K562 (cell line): ENCODE results near the gene HCST. TPM values are rescaled to one million over a fixed set of nuclear protein-coding genes. Genes with fewer than 3 reads are reported as not detected.

Experiments used
- BCOR ChIP-seq: fragments of 450-650 bp; IDR thresholded peaks from 2 replicates; pipeline ENCODE4 v1.6.1; 2016
- BDP1 ChIP-seq: IDR thresholded peaks from 3 replicates; pipeline ENCODE4 v1.6.1; 2011; ENCODE audit not compliant: insufficient read length, insufficient read depth
- FUS ChIP-seq: fragments of 200-400 bp; formaldehyde crosslinking; optimal IDR thresholded peaks from 2 replicates; pipeline ENCODE3; 2017; ENCODE audit warnings: low read depth, low read length
- KDM5B ChIP-seq: fragments of 200-600 bp; sonication (generic); IDR thresholded peaks from 2 replicates; pipeline ENCODE4 v1.6.1; 2012; ENCODE audit warnings: low read depth, mild to moderate bottlenecking, moderate library complexity, low read length, control low read depth, inconsistent platforms; ENCODE audit not compliant: insufficient replicate concordance
- LARP7 ChIP-seq: fragments of 450-650 bp; IDR thresholded peaks from 2 replicates; pipeline ENCODE4 v1.6.1; 2016
- MCM2 ChIP-seq: fragments of 450-650 bp; IDR thresholded peaks from 2 replicates; pipeline ENCODE4 v1.6.1; 2017; ENCODE audit warnings: low read depth, mild to moderate bottlenecking
- MTA3 ChIP-seq: fragments of 450-650 bp; formaldehyde crosslinking; IDR thresholded peaks from 2 replicates; pipeline ENCODE4 v1.6.1; 2017; ENCODE audit warnings: mild to moderate bottlenecking, borderline replicate concordance
- NR2C1 ChIP-seq, 2 experiments: fragments of 450-650 bp; IDR thresholded peaks; 2 replicates each; pipeline ENCODE4 v1.6.1; 2017; ENCODE audit warnings: mild to moderate bottlenecking in 2 of 2, antibody characterized with exemption in 1 of 2, inconsistent platforms in 1 of 2, missing compliant biosample characterization in 1 of 2, missing genetic modification characterization in 1 of 2
- RCOR1 ChIP-seq, 2 experiments: IDR thresholded peaks; 2 replicates each; pipeline ENCODE4 v1.6.1; 2012; ENCODE audit warnings: low read depth in 2 of 2, low read length in 2 of 2, borderline replicate concordance in 1 of 2, improper control_type of control experiment in 1 of 2
- SAP30 ChIP-seq: fragments of 200-600 bp; sonication (generic); IDR thresholded peaks from 2 replicates; pipeline ENCODE4 v1.6.1; 2012; ENCODE audit warnings: borderline replicate concordance, low read depth, mild to moderate bottlenecking, moderate library complexity, low read length, control low read depth, inconsistent platforms; ENCODE audit not compliant: insufficient read depth, poor library complexity, severe bottlenecking
- SIRT6 ChIP-seq: IDR thresholded peaks from one replicate; pipeline ENCODE4 v1.6.1; 2012; ENCODE audit warnings: low read depth, mild to moderate bottlenecking, control low read depth, inconsistent platforms, low read length, moderate library complexity
- SPI1 ChIP-seq: IDR thresholded peaks from 2 replicates; pipeline ENCODE4 v1.6.1; 2011; ENCODE audit warnings: low read depth, low read length, control low read depth, borderline replicate concordance
- polyA plus RNA-seq, 8 experiments: library from polyadenylated mRNA; depleted of rRNA in 4 of 8; stranded (reverse) in 5 of 8; unstranded in 3 of 8; fragments of >200 nt; fragmentation: Nextera tagmentation in 2 of 8; fragmentation: Illumina TruSeq in 1 of 8; extraction: Ambion mirVana in 2 of 8; extraction: Trizol in 1 of 8; gene quantifications; 2 replicates each; pipeline versions ENCODE4 v1.2.1 to v1.2.3, GENCODE V29; 2011 to 2014; ENCODE audit warnings: inconsistent platforms in 1 of 8, missing spikeins in 1 of 8
- total RNA-seq, 7 experiments: library from RNA; depleted of rRNA in 6 of 7; stranded (reverse); fragments of >200 nt in 6 of 7; fragmentation: Illumina TruSeq in 2 of 7; extraction: Trizol in 2 of 7; gene quantifications; 2 replicates each; pipeline versions ENCODE4 v1.2.1 to v1.2.3, GENCODE V29; 2011 to 2021; ENCODE audit warnings: low replicate concordance in 1 of 7
- TF ChIP-seq, protein P1 (sequence below): fragments of 450-650 bp; IDR thresholded peaks from 2 replicates; pipeline ENCODE4 v1.6.1; 2016; ENCODE audit warnings: mild to moderate bottlenecking, moderate library complexity
- TF ChIP-seq, protein P2 (sequence below): fragments of 250-450 bp; sonication (Bioruptor Pico); IDR thresholded peaks from 2 replicates; pipeline ENCODE4 v1.8.0; 2021; ENCODE audit warnings: moderate library complexity, mild to moderate bottlenecking, inconsistent platforms

The HCST gene
- total and polyA plus RNA-seq, 9 of the 15 experiments (the other 6 are each of a cell fraction or from before 2014, with no cell fraction given), result 0.29 to 1.9 (median 0.95) TPM; not detected in 2

GRCh38 chr19:35899547-35900214, 2.6 kb upstream of the HCST start (continued):
- TF ChIP-seq, protein P1, sequence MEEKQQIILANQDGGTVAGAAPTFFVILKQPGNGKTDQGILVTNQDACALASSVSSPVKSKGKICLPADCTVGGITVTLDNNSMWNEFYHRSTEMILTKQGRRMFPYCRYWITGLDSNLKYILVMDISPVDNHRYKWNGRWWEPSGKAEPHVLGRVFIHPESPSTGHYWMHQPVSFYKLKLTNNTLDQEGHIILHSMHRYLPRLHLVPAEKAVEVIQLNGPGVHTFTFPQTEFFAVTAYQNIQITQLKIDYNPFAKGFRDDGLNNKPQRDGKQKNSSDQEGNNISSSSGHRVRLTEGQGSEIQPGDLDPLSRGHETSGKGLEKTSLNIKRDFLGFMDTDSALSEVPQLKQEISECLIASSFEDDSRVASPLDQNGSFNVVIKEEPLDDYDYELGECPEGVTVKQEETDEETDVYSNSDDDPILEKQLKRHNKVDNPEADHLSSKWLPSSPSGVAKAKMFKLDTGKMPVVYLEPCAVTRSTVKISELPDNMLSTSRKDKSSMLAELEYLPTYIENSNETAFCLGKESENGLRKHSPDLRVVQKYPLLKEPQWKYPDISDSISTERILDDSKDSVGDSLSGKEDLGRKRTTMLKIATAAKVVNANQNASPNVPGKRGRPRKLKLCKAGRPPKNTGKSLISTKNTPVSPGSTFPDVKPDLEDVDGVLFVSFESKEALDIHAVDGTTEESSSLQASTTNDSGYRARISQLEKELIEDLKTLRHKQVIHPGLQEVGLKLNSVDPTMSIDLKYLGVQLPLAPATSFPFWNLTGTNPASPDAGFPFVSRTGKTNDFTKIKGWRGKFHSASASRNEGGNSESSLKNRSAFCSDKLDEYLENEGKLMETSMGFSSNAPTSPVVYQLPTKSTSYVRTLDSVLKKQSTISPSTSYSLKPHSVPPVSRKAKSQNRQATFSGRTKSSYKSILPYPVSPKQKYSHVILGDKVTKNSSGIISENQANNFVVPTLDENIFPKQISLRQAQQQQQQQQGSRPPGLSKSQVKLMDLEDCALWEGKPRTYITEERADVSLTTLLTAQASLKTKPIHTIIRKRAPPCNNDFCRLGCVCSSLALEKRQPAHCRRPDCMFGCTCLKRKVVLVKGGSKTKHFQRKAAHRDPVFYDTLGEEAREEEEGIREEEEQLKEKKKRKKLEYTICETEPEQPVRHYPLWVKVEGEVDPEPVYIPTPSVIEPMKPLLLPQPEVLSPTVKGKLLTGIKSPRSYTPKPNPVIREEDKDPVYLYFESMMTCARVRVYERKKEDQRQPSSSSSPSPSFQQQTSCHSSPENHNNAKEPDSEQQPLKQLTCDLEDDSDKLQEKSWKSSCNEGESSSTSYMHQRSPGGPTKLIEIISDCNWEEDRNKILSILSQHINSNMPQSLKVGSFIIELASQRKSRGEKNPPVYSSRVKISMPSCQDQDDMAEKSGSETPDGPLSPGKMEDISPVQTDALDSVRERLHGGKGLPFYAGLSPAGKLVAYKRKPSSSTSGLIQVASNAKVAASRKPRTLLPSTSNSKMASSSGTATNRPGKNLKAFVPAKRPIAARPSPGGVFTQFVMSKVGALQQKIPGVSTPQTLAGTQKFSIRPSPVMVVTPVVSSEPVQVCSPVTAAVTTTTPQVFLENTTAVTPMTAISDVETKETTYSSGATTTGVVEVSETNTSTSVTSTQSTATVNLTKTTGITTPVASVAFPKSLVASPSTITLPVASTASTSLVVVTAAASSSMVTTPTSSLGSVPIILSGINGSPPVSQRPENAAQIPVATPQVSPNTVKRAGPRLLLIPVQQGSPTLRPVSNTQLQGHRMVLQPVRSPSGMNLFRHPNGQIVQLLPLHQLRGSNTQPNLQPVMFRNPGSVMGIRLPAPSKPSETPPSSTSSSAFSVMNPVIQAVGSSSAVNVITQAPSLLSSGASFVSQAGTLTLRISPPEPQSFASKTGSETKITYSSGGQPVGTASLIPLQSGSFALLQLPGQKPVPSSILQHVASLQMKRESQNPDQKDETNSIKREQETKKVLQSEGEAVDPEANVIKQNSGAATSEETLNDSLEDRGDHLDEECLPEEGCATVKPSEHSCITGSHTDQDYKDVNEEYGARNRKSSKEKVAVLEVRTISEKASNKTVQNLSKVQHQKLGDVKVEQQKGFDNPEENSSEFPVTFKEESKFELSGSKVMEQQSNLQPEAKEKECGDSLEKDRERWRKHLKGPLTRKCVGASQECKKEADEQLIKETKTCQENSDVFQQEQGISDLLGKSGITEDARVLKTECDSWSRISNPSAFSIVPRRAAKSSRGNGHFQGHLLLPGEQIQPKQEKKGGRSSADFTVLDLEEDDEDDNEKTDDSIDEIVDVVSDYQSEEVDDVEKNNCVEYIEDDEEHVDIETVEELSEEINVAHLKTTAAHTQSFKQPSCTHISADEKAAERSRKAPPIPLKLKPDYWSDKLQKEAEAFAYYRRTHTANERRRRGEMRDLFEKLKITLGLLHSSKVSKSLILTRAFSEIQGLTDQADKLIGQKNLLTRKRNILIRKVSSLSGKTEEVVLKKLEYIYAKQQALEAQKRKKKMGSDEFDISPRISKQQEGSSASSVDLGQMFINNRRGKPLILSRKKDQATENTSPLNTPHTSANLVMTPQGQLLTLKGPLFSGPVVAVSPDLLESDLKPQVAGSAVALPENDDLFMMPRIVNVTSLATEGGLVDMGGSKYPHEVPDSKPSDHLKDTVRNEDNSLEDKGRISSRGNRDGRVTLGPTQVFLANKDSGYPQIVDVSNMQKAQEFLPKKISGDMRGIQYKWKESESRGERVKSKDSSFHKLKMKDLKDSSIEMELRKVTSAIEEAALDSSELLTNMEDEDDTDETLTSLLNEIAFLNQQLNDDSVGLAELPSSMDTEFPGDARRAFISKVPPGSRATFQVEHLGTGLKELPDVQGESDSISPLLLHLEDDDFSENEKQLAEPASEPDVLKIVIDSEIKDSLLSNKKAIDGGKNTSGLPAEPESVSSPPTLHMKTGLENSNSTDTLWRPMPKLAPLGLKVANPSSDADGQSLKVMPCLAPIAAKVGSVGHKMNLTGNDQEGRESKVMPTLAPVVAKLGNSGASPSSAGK, result no peak
- TF ChIP-seq MCM2, result no peak
- no peak for TF ChIP-seq LARP7
- no peak for TF ChIP-seq FUS
- no peak for TF ChIP-seq SPI1
- peak; percentile 21 for TF ChIP-seq KDM5B
- TF ChIP-seq RCOR1 (IDR thresholded peaks at IDR 0.05; ENCODE audit: borderline replicate concordance in 1 of 2, low read depth in 2 of 2, low read length in 2 of 2), result peak in 1 of 2 experiments; percentile 34; a peak in 1 of 4 replicates
- peak; percentile 50 for TF ChIP-seq SAP30
- no peak for TF ChIP-seq NR2C1 (IDR thresholded peaks at IDR 0.05)
- no peak for TF ChIP-seq NR2C1 (tag; IDR thresholded peaks at IDR 0.05)
- TF ChIP-seq MTA3, result peak; percentile 35; the same call in 1 of the 2 replicates
- TF ChIP-seq BCOR, result peak; percentile 48; the same call in 1 of the 2 replicates
- TF ChIP-seq, protein P2, sequence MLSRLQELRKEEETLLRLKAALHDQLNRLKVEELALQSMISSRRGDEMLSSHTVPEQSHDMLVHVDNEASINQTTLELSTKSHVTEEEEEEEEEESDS (CRISPR knock-in tag), result no peak
- no peak for TF ChIP-seq SIRT6
- TF ChIP-seq BDP1, result no peak
